Activated naive CD8-positive, alpha-beta T cell treated with anti-CD3 and anti-CD28 coated beads, Interleukin-2, amount 10 ng/mL, durations not matched to agents 7 days and 5 days (primary cell): Measurements from ENCODE around the gene ZBTB14. TPM values are rescaled to one million over a fixed set of nuclear protein-coding genes. Genes with fewer than 3 reads are reported as not detected.

Source experiments
- ATAC-seq: fragments of 150-1000 bp; cut with Tn5 transposase; one replicate; pipeline ENCODE4 v1.10.0; 2021; ENCODE audit warnings: low read depth, moderate library complexity
- POLR2A ChIA-PET: fragments of 350-600 bp; sonication (Branson Sonifier 250); formaldehyde crosslinking; loops from one replicate; lab custom pipeline; 2021; ENCODE audit warnings: antibody characterized with exemption; lab: Charles Lee
- DNase-seq: peaks from one replicate; pipeline ENCODE4 v3.0.0; 2021
- H3K27ac Mint-ChIP-seq: one replicate; pipeline ENCODE4 v1.8.0; 2022; ENCODE audit warnings: mild to moderate bottlenecking, mixed read lengths
- H3K27me3 Mint-ChIP-seq: one replicate; pipeline ENCODE4 v1.8.0; 2022; ENCODE audit warnings: mild to moderate bottlenecking, moderate library complexity, mixed read lengths
- H3K36me3 Mint-ChIP-seq: one replicate; pipeline ENCODE4 v1.8.0; 2021; ENCODE audit warnings: mild to moderate bottlenecking, mixed read lengths
- H3K4me1 Mint-ChIP-seq: one replicate; pipeline ENCODE4 v1.8.0; 2021; ENCODE audit warnings: mixed read lengths
- H3K4me3 Mint-ChIP-seq: one replicate; pipeline ENCODE4 v1.8.0; 2022; ENCODE audit warnings: mild to moderate bottlenecking, moderate library complexity, mixed read lengths
- H3K9me3 Mint-ChIP-seq: one replicate; pipeline ENCODE4 v1.8.0; 2021; ENCODE audit warnings: mixed read lengths
- total RNA-seq, 2 experiments: library from RNA; stranded (reverse); gene quantifications; one replicate each; pipeline ENCODE4 v1.2.3, GENCODE V29; 2021

ZBTB14 gene
- total RNA-seq, 2 experiments from 2014 or later = 34.2 to 34.3 TPM

- ATAC-seq (no peak), DNase-seq (no peak)
- peaks cover 8% of the 10 kb centered on the region for H3K4me1 Mint-ChIP-seq
- H3K36me3 Mint-ChIP-seq = peaks cover 12% of the 10 kb centered on the region
- peaks cover 13% of the 10 kb centered on the region for H3K9me3 Mint-ChIP-seq
- no peak overlapping the region for H3K27ac Mint-ChIP-seq
- POLR2A ChIA-PET = interaction anchor here (1.1 to 1.9 kb wide), 2 partner anchors 12 to 42 kb away, joined by 3 to 11 read pairs; partner anchors contain the start of gene ZBTB14
- no peak overlapping the region for H3K4me3 Mint-ChIP-seq
- peaks cover under 1% of the 10 kb centered on the region for H3K27me3 Mint-ChIP-seq
Observed at GRCh38 chr18:5282770-5283169, 12.8 kb downstream of the ZBTB14 start.

- Mint-ChIP-seq H3K27me3 (peaks cover 7% of the 10 kb centered on the region), H3K4me1 (no peaks in the 10 kb centered on the region), H3K27ac (no peak overlapping the region), H3K36me3 (peaks cover 2% of the 10 kb centered on the region), H3K9me3 (peaks cover 17% of the 10 kb centered on the region), H3K4me3 (no peak overlapping the region)
- POLR2A ChIA-PET = no interaction called here
- DNase-seq = no peak
- ATAC-seq = no peak
Observed at GRCh38 chr18:5276947-5277346, 18.6 kb downstream of the ZBTB14 start.

DNA sequence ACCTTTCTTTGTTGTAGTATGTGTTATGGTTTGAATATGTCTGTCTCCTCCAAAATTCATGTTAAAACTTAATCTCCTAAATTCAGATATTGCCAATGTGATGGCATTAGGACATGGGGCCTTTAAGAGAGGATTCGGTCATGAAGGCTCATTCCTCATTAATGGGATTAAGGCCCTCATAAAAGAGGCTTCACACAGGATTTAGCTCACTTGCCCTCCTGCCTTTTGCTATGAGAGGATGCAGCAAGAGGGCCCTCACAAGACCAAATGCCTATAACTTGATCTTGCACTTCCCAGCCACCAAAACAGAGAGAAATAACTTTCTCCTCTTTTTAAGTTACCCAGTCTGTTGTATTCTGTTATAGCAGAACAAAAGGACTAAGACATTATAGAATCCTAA, 19.7 kb downstream of the ZBTB14 start:
- Mint-ChIP-seq H3K36me3 (peaks cover 2% of the 10 kb centered on the region), H3K27ac (no peak overlapping the region), H3K27me3 (peaks cover 7% of the 10 kb centered on the region), H3K4me3 (no peak overlapping the region), H3K9me3 (peaks cover 18% of the 10 kb centered on the region), H3K4me1 (no peaks in the 10 kb centered on the region)
- POLR2A ChIA-PET = no interaction called here
- no peak for ATAC-seq
- DNase-seq = no peak

- no peaks in the 10 kb centered on the region for H3K36me3 Mint-ChIP-seq
- H3K4me3 Mint-ChIP-seq = no peak overlapping the region
- no peaks in the 10 kb centered on the region for H3K4me1 Mint-ChIP-seq
- peaks cover 5% of the 10 kb centered on the region for H3K27me3 Mint-ChIP-seq
- no peak overlapping the region for H3K27ac Mint-ChIP-seq
- POLR2A ChIA-PET = no interaction called here
- DNase-seq (no peak), ATAC-seq (no peak)
- H3K9me3 Mint-ChIP-seq = peaks cover 12% of the 10 kb centered on the region
Observed at GRCh38 chr18:5268874-5269273, 26.7 kb downstream of the ZBTB14 start.

GRCh38 chr18:5266721-5267120, 28.8 kb downstream of the ZBTB14 start:
- H3K4me3 Mint-ChIP-seq = no peak overlapping the region
- no peak overlapping the region for H3K27ac Mint-ChIP-seq
- ATAC-seq (no peak), DNase-seq (no peak)
- peaks cover 11% of the 10 kb centered on the region for H3K9me3 Mint-ChIP-seq
- no peaks in the 10 kb centered on the region for H3K27me3 Mint-ChIP-seq
- H3K4me1 Mint-ChIP-seq = no peaks in the 10 kb centered on the region
- POLR2A ChIA-PET = no interaction called here
- no peaks in the 10 kb centered on the region for H3K36me3 Mint-ChIP-seq

DNA sequence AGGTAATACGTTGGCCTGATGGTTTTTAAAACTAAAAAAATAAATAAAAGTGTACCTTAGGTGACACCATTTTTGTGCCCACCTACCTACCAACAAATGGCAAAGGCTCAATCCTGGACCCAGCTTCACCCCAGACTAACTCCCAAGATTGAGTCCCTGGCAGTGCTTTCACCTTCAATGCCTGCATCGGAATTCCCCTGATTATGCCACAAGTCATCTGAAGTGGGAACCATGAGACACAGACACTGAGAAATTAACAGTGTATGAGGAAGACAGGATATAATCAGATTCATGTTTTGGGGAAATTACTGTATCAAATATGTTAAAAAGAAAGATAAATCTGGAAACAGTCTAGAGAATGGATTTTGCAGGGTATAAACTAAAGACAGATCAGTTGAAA, 41.6 kb downstream of the ZBTB14 start:
- no peak overlapping the region for H3K4me3 Mint-ChIP-seq
- no peaks in the 10 kb centered on the region for H3K36me3 Mint-ChIP-seq
- peaks cover 4% of the 10 kb centered on the region for H3K27me3 Mint-ChIP-seq
- DNase-seq (no peak), ATAC-seq (no peak)
- POLR2A ChIA-PET = no interaction called here
- no peak overlapping the region for H3K27ac Mint-ChIP-seq
- H3K4me1 Mint-ChIP-seq = no peaks in the 10 kb centered on the region
- H3K9me3 Mint-ChIP-seq = no peaks in the 10 kb centered on the region

DNA sequence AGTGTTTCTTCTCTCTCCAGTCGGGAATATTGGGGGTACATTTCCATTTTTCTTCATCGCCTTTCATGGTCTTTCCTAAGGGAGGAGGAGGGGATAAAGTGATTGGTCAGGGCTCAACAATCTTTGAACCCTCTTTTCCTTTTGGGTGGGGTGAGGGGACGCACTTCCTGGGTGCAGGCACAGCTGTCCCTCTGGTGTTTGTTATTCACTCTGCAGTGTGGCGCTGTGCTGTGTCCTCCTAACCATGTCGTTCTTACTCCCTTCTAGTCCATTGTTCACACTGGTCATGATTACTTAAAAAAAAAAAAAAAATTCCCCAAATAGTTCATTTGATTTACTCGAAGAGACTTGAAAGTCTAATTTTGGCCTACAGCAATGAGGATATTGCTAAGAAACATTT, 44.4 kb downstream of the ZBTB14 start:
- H3K27me3 Mint-ChIP-seq = peaks cover 4% of the 10 kb centered on the region
- ATAC-seq = no peak
- H3K4me1 Mint-ChIP-seq = no peaks in the 10 kb centered on the region
- no peaks in the 10 kb centered on the region for H3K36me3 Mint-ChIP-seq
- no peak overlapping the region for H3K27ac Mint-ChIP-seq
- H3K9me3 Mint-ChIP-seq = no peaks in the 10 kb centered on the region
- H3K4me3 Mint-ChIP-seq = no peak overlapping the region
- no peak for DNase-seq
- POLR2A ChIA-PET = no interaction called here

- POLR2A ChIA-PET = no interaction called here
Observed at GRCh38 chr18:5250603-5251002, 44.9 kb downstream of the ZBTB14 start.

DNA sequence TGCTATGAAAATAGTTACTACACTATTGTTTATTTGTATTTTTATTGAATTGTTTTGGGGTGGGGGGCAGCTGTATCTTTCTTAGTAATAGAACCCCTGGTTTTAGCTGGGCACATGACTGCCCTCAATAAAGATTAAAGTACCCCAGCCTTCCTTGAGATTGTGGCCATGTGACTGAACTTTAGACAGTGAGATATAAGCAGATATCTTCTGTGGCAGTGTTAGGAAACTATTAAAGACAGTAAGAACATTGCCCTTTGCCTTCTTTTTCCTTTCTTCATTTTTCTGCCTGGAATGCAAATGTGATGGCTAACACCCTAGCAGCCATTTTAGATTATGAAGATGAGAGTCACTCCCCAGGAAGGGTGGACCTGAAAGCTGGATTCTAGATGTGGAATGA, 50.6 kb downstream of the ZBTB14 start:
- Mint-ChIP-seq H3K27ac (no peak overlapping the region), H3K4me1 (peaks cover 8% of the 10 kb centered on the region), H3K9me3 (no peaks in the 10 kb centered on the region), H3K27me3 (no peaks in the 10 kb centered on the region), H3K4me3 (no peak overlapping the region), H3K36me3 (peaks cover 34% of the 10 kb centered on the region)
- POLR2A ChIA-PET = interaction anchor here (1.0 to 1.1 kb wide), 2 partner anchors 50 to 51 kb away, joined by 3 read pairs; no protein-coding TSS in a partner anchor
- ATAC-seq (no peak), DNase-seq (no peak)

More at GRCh38 chr18:5250603-5251002, 44.9 kb downstream of the ZBTB14 start:
- Mint-ChIP-seq H3K27me3 (peaks cover 2% of the 10 kb centered on the region), H3K4me3 (no peak overlapping the region), H3K36me3 (no peaks in the 10 kb centered on the region), H3K9me3 (no peaks in the 10 kb centered on the region), H3K27ac (no peak overlapping the region), H3K4me1 (no peaks in the 10 kb centered on the region)
- DNase-seq = no peak
- no peak for ATAC-seq

- no peak for DNase-seq
- peak overlapping the region; percentile 67 for H3K4me3 Mint-ChIP-seq
- H3K4me1 Mint-ChIP-seq = peaks cover 18% of the 10 kb centered on the region
Observed at GRCh38 chr18:5239447-5239846, 56.1 kb downstream of the ZBTB14 start.

More at GRCh38 chr18:5239447-5239846, 56.1 kb downstream of the ZBTB14 start:
- Mint-ChIP-seq H3K27me3 (no peaks in the 10 kb centered on the region), H3K27ac (no peak overlapping the region), H3K9me3 (no peaks in the 10 kb centered on the region), H3K36me3 (peaks cover 33% of the 10 kb centered on the region)
- POLR2A ChIA-PET = no interaction called here
- no peak for ATAC-seq

Other genes with a start within 250 kb of the ZBTB14 start
- not detected for gene AKAIN1, start 98.5 kb downstream of the ZBTB14 start, total RNA-seq
- gene EPB41L3, start 248.3 kb upstream of the ZBTB14 start, total RNA-seq = 1 to 10 TPM; 1.9 to 3.4 TPM